AG08396 (cell line): ENCODE measurements around the gene RPUSD4.
A peak's percentile ranks its signal among the peaks of the same experiment; 100 is the strongest.

Experiments used
- DNase-seq: peaks from one replicate; pipeline ENCODE4 v3.0.0; 2012; ENCODE audit warnings: low spot score, mixed read lengths

The RPUSD4 gene

DNA sequence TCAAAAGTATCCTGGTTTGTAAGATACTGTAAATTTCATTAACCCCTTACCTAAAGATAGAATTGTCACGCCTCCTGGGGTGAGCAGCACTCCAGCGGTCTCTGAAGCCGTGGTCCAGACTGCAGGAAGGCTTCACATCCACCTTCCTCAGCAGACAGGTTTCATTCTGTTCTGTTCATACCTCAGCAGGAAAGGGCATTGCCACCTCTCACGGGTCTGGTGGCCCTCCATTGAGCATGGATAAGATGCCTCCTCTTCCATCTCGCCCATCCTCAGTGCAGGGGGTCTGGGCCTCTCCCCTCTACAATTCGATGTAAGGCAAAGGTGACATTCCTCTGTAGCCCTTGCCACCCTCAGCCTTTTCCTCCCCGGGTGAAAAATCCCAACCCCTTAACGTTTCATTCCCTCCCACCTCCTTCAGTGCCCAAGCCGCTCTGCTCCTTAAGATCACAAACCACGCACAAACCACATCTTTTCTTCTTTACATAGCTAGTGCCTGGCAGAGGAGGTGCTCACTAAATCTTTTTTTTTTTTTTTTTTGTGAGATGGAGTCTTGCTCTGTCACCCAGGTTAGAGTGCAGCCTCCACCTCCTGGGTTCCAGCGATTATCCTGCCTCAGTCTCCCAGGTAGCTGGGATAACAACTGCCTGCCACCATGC lies 28.5 kb downstream of the RPUSD4 start:
- no peak for DNase-seq

DNA sequence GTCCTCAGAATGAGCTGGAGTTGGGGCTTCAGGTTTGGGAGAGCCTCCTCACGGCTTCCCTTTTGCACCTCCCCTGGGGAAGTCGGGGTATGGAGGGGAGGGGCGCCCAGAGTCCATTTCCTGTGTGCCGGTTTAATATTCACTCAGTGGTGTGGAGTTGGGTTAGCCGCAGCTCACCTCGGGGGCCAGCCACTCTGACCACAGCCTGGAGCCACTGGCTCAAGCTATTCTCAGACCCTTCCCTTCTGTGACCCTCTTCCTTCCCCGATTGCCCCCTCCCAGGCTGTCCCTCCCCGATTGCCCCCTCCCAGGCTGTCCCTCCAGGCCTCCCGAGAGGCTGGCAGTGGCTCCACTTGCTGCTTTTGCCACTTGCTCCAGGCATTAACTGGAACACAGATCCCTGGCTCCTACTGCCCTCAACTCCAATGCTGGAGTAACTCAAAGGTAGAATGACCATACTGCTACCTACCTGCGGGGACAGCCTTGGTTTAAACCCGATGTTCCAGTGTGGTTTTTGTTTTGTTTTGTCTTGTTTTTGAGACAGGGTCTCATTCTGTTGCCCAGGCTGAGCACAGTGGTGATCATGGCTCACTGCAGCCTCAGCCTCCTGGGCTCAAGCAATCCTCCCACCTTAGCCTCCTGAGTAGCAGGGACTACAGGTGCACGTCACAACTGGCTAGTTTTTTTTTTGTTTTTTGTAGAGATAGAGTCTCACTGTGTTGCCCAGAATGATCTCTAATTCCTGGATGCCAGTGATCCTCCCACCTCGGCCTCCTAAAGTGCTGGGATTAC lies 29.3 kb downstream of the RPUSD4 start:
- no peak for DNase-seq

DNA sequence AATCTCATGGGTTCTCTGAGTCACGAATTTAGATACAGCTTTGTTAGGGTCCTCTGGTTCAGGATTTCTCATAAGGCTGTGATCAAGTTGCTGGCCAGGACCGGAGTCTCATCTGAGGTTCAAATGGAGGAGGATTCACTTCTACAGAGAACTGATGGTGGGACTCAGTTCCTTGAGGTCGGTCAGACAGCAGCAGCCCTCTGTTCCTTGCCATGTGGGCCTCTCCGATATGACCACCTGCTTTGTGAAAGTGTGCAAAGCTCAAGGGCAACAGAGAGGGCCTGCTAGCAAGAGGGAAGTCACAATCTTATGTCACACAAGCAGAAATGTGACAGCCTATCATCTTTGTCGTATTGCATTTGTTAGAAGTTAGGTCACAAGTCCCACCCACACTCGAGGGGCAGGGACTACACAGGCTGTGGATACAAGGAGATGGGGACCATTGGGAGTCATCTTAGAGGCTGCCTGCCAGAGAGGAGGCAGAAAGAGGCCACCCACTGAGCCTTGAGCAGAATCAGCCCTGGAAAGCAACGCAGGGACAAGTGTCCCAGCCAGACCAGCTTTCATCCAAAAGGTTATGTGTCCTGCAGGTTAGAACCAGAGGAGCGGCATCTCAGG lies 34.5 kb downstream of the RPUSD4 start:
- DNase-seq, result no peak

DNA sequence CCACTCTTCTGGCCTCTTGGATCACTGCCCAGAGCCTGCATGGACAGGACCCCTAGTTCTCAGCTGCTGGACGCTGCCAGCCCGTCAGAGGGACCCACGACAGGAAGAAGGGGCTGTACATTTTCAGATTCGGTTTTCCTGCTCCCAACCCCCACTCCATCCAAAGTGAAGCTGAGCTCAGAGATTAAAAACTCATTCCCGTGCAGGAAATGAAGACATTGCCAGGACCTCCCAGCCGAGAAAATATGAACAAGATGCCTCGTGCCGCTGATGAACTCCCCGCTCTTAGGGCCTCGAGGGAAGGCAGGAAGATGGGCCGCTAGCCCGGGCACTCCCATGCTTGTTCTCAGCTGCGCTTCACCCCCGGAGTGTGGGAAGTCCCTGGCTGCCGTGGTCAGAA lies 36.1 kb downstream of the RPUSD4 start:
- no peak for DNase-seq

DNA sequence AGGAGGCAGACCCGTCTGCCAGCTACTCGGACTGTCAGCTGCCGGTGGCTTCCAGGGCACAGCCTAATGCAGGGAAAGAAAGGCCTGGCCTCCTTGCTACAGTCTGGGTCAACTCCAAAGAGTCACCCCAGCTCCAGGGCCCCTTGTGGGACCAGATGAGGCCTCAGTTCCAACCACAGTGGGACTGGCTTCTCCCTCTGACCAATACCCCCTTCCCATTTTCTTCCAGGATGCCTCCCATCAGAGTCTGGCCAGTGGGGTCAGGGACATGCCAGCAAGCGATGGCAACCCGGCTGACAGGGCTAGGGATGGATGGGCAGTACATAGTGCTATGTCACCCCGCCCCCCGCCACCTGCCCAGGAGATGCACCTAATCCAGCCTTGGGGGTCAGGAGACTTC lies 36.6 kb downstream of the RPUSD4 start:
- no peak for DNase-seq

- no peak for DNase-seq
These were observed 38.2 kb downstream of the RPUSD4 start for GRCh38 chr11:126173257-126173656.

- no peak for DNase-seq
These were observed 38.8 kb downstream of the RPUSD4 start for GRCh38 chr11:126172596-126173038.

DNA sequence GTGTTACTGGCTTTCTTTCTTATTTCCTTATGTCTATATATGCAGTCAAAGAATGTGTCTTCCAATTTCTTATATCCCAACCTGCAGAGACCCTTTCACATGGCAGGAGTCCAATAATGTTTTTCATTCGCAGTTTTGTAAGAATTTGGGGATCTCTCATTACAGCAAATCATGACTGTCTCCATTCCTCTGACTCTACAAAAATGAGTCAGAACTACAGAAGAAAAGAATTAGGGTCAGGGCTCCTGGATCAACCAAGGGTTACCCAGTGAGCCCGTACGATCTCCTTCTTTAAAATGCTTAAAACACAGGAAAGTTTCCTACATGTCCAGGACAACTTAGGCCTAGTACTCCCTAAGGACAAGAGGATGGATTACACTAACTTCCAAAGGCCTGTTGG lies 42.2 kb downstream of the RPUSD4 start:
- no peak for DNase-seq

DNA sequence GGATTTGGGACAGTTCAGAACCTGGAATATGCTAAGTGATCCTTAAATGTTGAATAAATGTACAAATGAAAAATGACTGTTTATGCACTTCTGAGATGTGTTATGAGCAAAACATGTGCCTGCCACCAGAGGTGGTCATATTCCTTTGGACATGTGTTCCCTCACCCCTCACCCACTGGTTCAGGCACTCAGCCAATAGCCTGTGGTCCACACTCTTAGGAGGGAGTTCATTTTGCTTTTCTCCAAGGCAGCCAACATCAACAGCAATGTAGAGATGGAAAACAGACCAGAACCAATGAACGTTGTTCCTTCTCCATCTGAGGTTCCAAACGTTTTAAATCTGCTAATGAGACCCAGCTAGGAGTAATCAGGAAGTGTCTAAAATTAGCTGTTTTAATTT lies 44.0 kb downstream of the RPUSD4 start:
- no peak for DNase-seq

GRCh38 chr11:126166413-126166812 lies 45.0 kb downstream of the RPUSD4 start:
- DNase-seq, result no peak

DNA sequence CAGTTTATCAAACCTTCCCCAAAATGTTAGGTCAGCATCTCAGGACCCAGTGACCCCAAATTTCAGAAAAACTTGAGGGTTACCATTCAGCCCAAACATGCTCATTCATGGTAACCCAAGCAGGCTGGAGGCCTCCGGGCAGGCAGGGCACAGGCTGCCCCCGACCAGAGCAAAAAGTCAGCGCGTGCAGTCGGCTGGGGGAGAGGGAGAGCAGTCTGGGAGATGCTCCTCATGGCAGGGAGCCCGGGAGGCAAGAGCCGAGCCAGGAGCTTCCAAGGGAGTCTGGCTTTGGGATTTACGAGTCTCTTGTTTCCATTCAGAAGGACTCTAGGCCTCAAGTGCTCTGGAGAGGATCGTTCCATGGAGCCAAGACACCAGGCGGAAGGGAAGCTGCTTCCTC lies 45.7 kb downstream of the RPUSD4 start:
- no peak for DNase-seq

DNA sequence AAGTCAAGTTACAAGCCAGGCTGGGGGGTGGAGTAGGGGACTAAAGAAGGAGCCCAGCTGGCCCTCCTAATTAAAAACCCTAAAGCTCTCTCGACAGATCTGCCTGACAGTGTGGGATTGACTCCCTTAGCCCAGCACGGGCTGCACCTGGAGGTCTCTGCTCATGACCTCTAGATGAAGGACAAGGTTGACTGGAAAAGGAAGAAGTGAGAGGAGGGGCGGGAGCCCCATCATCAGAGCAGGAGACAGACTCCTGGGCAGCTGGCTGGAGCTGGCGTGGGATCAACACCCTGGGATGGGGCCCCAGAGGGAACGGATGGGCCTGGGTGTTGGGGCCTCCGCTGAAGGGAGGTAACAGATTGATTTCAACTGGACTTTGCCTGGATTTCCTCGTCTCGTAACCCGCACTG lies 46.1 kb downstream of the RPUSD4 start:
- no peak for DNase-seq

DNA sequence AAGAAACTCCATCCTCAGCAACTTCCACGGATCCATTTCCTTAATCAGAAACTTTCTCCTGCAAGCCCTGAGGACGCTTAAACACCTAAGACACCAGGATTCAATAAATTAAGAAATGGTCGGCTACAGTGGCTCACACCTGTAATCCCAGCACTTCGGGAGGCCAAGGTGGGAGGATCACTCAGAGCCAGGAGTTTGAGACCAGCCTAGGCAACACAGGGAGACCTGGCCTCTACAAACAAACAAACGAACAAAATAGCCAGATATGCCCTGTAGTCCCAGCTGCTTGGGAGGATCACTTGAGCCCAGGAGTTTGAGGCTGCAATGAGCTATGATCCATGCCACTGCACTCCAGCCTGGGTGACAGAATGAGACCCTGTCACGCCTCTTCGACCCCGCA lies 46.7 kb downstream of the RPUSD4 start:
- no peak for DNase-seq

- DNase-seq, result no peak
These were observed 47.7 kb downstream of the RPUSD4 start for GRCh38 chr11:126163779-126164178.

- DNase-seq, result peak; percentile 88
These were observed 48.3 kb downstream of the RPUSD4 start for GRCh38 chr11:126163074-126163700.

GRCh38 chr11:126162306-126163030 lies 49.0 kb downstream of the RPUSD4 start:
- DNase-seq, result no peak

DNA sequence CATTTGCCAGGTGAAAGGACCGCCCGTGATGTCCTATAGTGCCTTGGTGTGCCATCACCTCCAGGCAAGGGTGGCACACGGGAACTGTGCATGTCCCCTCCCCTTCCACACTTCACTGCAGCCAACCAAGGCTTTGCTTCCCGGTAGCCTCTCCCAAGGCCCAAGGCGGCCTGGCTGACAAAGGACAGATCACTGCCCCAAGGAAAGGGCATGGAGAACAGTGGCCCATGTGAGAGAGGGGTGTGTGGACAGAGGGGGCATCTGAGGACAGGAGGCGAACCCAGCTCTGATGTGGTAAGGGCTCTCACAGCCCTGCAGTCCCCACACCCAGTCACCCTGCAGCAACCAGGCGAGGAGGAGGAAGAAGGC lies 50.4 kb downstream of the RPUSD4 start:
- DNase-seq, result no peak

DNA sequence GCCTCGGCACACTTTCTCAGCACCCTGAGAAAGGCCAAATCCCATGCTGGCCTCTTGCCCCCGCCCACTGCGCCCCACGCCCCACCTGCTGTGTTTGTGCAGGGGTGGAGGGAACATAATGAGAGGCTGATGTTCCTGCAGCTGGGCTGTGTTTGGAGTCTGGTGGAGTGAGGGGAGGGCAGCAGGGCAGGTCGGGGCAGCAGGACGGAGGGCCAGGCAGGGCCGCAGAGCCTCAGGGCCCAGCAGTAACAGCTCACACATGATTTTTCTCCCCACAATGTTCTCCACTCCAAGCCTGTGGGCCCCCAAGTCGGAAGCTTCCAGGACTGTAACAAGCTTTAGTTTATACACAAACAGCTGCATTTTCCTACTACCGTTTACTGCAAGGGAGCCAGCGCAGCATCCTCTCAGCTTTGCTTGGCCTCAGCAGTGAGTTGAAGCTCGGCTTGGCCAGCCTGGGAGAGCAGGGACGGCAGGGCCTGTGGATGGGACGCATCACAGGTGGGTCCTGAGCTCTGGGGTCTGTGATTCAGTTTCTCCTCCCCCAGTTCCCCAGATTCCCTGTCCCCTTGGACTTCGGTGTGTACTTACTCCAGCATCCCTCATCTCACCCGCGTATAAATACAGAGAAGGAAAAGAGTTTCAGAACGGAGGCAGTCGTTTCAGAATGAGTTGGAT lies 51.0 kb downstream of the RPUSD4 start:
- no peak for DNase-seq

- no peak for DNase-seq
These were observed 51.6 kb downstream of the RPUSD4 start for GRCh38 chr11:126159719-126160344.

DNA sequence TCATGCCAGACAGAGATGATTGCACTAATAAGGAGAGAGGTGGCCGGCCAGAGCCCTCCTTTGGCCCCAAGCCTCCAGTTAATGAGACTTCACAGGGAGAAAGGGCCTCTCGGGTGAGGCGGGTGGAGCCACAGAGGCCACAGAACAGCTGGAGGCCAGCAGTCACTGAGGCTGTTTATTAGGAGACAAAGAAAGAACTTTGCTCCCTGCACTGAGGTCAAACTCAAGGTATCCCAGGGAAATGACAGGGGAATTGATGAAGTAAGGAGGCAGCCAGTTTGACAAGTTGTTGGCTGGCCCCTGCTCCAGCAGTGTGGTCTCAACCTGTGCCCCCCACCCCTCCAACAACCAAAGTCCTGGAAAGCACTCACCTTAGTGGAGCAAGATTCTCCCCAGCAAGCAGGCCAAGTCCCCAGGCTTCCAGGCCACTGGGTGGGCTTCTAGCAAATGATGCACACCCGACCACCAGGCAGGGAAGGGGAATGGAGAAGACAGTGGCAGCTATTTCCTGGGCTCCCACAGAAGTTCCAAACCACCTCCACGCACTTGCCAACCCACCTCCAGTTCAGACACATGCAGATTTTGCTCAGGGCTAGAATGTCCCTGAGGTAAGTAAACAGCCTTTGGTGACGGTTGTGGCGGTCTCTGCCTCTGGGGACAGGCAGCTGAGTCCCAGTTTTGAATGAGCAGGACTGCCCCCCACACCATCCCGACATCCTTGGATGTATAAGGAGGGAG lies 53.2 kb downstream of the RPUSD4 start:
- DNase-seq, result no peak
